DND-41 (cell line): ENCODE data around the gene SPO11.

ENCODE experiments used
- ATAC-seq: fragments of 200-7000 bp; cut with Tn5 transposase; 3 replicates; pipeline ENCODE4 v1.9.1; 2021; ENCODE audit warnings: low read depth; ENCODE audit not compliant: insufficient read depth
- DNase-seq: peaks from one replicate; pipeline ENCODE4 v3.0.0-alpha.2; 2020
- H2AFZ ChIP-seq: 2 replicates; pipeline ENCODE4 v1.6.0; 2012; ENCODE audit warnings: low read depth, low read length
- H3K27ac ChIP-seq: 2 replicates; pipeline ENCODE4 v1.5.1; 2012; ENCODE audit warnings: low read length, inconsistent platforms
- H3K27me3 ChIP-seq: fragments of 200-600 bp; sonication (generic); 2 replicates; pipeline ENCODE4 v1.6.0; 2012; ENCODE audit warnings: low read length, mild to moderate bottlenecking, inconsistent platforms; ENCODE audit not compliant: insufficient read depth, poor library complexity
- H3K36me3 ChIP-seq: 2 replicates; pipeline ENCODE4 v1.5.1; 2012; ENCODE audit warnings: low read length, inconsistent platforms; ENCODE audit not compliant: insufficient read depth
- H3K4me1 ChIP-seq: 2 replicates; pipeline ENCODE4 v1.5.1; 2012; ENCODE audit warnings: mild to moderate bottlenecking, low read length; ENCODE audit not compliant: insufficient read depth
- H3K4me2 ChIP-seq: 2 replicates; pipeline ENCODE4 v1.6.0; 2012; ENCODE audit warnings: mild to moderate bottlenecking, moderate library complexity, low read length, inconsistent platforms; ENCODE audit not compliant: insufficient read depth
- H3K4me3 ChIP-seq, 2 experiments: fragments of 200-600 bp in 1 of 2; shearing (Covaris generic) in 1 of 2; 2 replicates each; pipeline ENCODE4 v1.5.1; 2012 to 2016; ENCODE audit warnings: inconsistent platforms in 2 of 2, low read length in 2 of 2, mild to moderate bottlenecking in 2 of 2, low read depth in 1 of 2, moderate library complexity in 1 of 2
- H3K79me2 ChIP-seq: 2 replicates; pipeline ENCODE4 v1.6.0; 2012; ENCODE audit warnings: low read length, inconsistent platforms; ENCODE audit not compliant: insufficient read depth
- H3K9ac ChIP-seq: 2 replicates; pipeline ENCODE4 v1.6.0; 2012; ENCODE audit warnings: low read depth, mild to moderate bottlenecking, inconsistent platforms, low read length, moderate library complexity
- H3K9me3 ChIP-seq: 2 replicates; pipeline ENCODE4 v1.5.1; 2012; ENCODE audit warnings: low read length, moderate library complexity, mild to moderate bottlenecking, inconsistent platforms; ENCODE audit not compliant: insufficient read depth, severe bottlenecking
- H4K20me1 ChIP-seq: 2 replicates; pipeline ENCODE4 v1.6.0; 2012; ENCODE audit warnings: low read length; ENCODE audit not compliant: insufficient read depth
- EZH2 ChIP-seq: IDR thresholded peaks from 3 replicates; pipeline ENCODE4 v1.6.1; 2012; ENCODE audit warnings: borderline replicate concordance, low read depth, mild to moderate bottlenecking, moderate library complexity, low read length, inconsistent platforms; ENCODE audit not compliant: severe bottlenecking
- TF ChIP-seq, protein P1 (sequence below): IDR thresholded peaks from 2 replicates; pipeline ENCODE4 v1.5.1; 2012; ENCODE audit warnings: borderline replicate concordance, low read length, moderate library complexity, mild to moderate bottlenecking; ENCODE audit not compliant: poor library complexity, severe bottlenecking; ENCODE audit errors: extremely low read depth

Gene SPO11

DNA sequence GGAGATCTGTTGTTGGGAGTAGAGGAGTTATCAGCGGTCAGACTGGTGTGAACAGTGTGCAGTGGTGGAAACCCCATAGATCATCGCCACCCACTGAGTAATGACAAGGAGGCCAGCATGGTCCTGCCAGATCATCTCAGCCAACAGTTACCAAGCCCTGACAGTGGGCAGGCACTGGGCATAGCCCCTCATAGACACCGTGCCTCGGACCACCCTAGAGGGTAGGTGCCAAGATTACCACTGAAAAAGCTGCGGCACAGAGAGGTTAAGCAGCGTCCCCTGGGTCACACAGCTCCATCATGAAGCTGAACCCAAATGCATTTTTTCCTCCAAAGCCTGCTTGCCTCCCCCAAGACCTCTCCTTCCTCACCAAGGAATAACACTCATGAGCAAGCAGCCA lies 41.7 kb upstream of the SPO11 start:
- no peak overlapping the region for H3K4me2 ChIP-seq
- H2AFZ ChIP-seq: no peak overlapping the region
- H3K9me3 ChIP-seq: no peaks in the 10 kb centered on the region
- H3K4me1 ChIP-seq: no peaks in the 10 kb centered on the region
- no peak overlapping the region for H3K4me3 ChIP-seq
- H3K27ac ChIP-seq: no peak overlapping the region
- no peak overlapping the region for H3K9ac ChIP-seq
- no peaks in the 10 kb centered on the region for H3K79me2 ChIP-seq
- ATAC-seq: no peak
- DNase-seq: no peak
- no peaks in the 10 kb centered on the region for H3K36me3 ChIP-seq
- H4K20me1 ChIP-seq: peaks cover 8% of the 10 kb centered on the region
- H3K27me3 ChIP-seq: peaks cover 39% of the 10 kb centered on the region
- no peak for TF ChIP-seq EZH2
- TF ChIP-seq, protein P1, sequence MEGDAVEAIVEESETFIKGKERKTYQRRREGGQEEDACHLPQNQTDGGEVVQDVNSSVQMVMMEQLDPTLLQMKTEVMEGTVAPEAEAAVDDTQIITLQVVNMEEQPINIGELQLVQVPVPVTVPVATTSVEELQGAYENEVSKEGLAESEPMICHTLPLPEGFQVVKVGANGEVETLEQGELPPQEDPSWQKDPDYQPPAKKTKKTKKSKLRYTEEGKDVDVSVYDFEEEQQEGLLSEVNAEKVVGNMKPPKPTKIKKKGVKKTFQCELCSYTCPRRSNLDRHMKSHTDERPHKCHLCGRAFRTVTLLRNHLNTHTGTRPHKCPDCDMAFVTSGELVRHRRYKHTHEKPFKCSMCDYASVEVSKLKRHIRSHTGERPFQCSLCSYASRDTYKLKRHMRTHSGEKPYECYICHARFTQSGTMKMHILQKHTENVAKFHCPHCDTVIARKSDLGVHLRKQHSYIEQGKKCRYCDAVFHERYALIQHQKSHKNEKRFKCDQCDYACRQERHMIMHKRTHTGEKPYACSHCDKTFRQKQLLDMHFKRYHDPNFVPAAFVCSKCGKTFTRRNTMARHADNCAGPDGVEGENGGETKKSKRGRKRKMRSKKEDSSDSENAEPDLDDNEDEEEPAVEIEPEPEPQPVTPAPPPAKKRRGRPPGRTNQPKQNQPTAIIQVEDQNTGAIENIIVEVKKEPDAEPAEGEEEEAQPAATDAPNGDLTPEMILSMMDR: no peak

DNA sequence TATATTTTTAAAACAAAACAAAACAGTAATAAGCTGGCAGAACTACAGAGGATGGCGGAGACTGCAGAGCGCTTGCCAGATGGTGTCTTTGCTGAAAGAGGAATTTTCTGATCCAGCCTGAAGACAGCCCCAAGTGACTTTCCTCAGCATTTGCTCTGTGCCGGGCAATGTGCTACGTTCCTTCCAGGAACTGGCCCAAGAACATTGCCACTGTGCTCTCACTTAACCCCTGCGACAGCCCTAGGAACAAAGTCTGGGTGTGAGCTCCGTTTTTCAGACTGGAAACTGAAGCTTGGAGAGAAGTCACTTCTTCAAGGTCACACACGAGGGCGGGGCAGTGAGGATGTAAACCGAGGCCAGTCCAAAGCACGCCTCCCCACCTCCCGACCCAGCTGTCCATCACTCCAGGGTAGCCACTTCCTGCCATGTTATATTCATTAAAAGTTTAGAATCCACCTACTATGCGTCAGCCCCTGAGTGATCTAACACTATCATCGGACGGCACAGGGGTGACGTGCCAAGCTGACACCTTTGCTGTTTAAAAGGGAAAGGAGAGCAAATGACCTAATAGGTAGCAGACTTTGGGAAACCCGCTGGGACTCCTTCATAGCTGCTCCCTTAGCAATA lies 40.8 kb upstream of the SPO11 start:
- DNase-seq: no peak
- Histone ChIP-seq H3K9ac (no peak overlapping the region), H4K20me1 (peaks cover 2% of the 10 kb centered on the region), H3K27ac (no peak overlapping the region), H3K9me3 (no peaks in the 10 kb centered on the region), H2AFZ (no peak overlapping the region), H3K36me3 (no peaks in the 10 kb centered on the region), H3K79me2 (no peaks in the 10 kb centered on the region), H3K27me3 (peaks cover 43% of the 10 kb centered on the region), H3K4me2 (no peak overlapping the region), H3K4me3 (no peak overlapping the region), H3K4me1 (no peaks in the 10 kb centered on the region)
- TF ChIP-seq, protein P1: no peak
- no peak for TF ChIP-seq EZH2
- no peak for ATAC-seq

- H3K27ac ChIP-seq: no peak overlapping the region
- peaks cover 42% of the 10 kb centered on the region for H3K27me3 ChIP-seq
- H3K4me1 ChIP-seq: no peaks in the 10 kb centered on the region
- ATAC-seq (no peak), DNase-seq (no peak)
- no peaks in the 10 kb centered on the region for H3K79me2 ChIP-seq
- H3K4me2 ChIP-seq: no peak overlapping the region
- no peak overlapping the region for H3K4me3 ChIP-seq
- no peak overlapping the region for H2AFZ ChIP-seq
- H3K9me3 ChIP-seq: no peaks in the 10 kb centered on the region
- H4K20me1 ChIP-seq: peaks cover 2% of the 10 kb centered on the region
- no peak overlapping the region for H3K9ac ChIP-seq
- H3K36me3 ChIP-seq: no peaks in the 10 kb centered on the region
- no peak for TF ChIP-seq EZH2
- TF ChIP-seq, protein P1: no peak
These were observed 40.0 kb upstream of the SPO11 start for GRCh38 chr20:57289391-57290177.
